ENCODE measurements around the gene RETREG2.

- no peak for TF ChIP-seq CEBPB (IDR thresholded peaks at IDR 0.05)
- TF ChIP-seq EGR1 (IDR thresholded peaks at IDR 0.05), result no peak
Measured at GRCh38 chr2:219161097-219161496, 17.0 kb upstream of the RETREG2 start.
